ENCODE measurements around the gene ARHGEF25. TPM values are rescaled to one million over a fixed set of nuclear protein-coding genes. Genes with fewer than 3 reads are reported as not detected.
"Not testable (repeated sequence)": the region's sequence is repeated elsewhere in the genome, so short reads cannot be mapped to it uniquely, and the experiment has no call there.

ARHGEF25 gene
- total RNA-seq, 6 experiments from 2014 or later = 0.92 to 2.0 (median 1.3) TPM

GRCh38 chr12:57661376-57661775 is 50.1 kb downstream of the ARHGEF25 start:
- WGBS (ENCODE audit: insufficient coverage, low coverage, low lambda C conversion rate, missing lambda C conversion rate) = 89% methylated on average over 4 of the region's 4 CpGs
- no peak for DNase-seq
- intact Hi-C loops (cut with DNase I) = no loop called here
- H3K4me1 ChIP-seq = peaks cover 0 to 11% (median 2%) of the 10 kb centered on the region in 4 donors
- ATAC-seq = no peak
- no peak overlapping the region for H3K27ac ChIP-seq
- TF ChIP-seq, protein P1, sequence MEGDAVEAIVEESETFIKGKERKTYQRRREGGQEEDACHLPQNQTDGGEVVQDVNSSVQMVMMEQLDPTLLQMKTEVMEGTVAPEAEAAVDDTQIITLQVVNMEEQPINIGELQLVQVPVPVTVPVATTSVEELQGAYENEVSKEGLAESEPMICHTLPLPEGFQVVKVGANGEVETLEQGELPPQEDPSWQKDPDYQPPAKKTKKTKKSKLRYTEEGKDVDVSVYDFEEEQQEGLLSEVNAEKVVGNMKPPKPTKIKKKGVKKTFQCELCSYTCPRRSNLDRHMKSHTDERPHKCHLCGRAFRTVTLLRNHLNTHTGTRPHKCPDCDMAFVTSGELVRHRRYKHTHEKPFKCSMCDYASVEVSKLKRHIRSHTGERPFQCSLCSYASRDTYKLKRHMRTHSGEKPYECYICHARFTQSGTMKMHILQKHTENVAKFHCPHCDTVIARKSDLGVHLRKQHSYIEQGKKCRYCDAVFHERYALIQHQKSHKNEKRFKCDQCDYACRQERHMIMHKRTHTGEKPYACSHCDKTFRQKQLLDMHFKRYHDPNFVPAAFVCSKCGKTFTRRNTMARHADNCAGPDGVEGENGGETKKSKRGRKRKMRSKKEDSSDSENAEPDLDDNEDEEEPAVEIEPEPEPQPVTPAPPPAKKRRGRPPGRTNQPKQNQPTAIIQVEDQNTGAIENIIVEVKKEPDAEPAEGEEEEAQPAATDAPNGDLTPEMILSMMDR (IDR thresholded peaks at IDR 0.05) = no peak
- TF ChIP-seq POLR2A (IDR thresholded peaks at IDR 0.05) = no peak
- no peaks in the 10 kb centered on the region for H3K36me3 ChIP-seq
- H3K4me3 ChIP-seq = no peak overlapping the region
- no peaks in the 10 kb centered on the region for H3K9me3 ChIP-seq
- no peaks in the 10 kb centered on the region for H3K27me3 ChIP-seq

DNA sequence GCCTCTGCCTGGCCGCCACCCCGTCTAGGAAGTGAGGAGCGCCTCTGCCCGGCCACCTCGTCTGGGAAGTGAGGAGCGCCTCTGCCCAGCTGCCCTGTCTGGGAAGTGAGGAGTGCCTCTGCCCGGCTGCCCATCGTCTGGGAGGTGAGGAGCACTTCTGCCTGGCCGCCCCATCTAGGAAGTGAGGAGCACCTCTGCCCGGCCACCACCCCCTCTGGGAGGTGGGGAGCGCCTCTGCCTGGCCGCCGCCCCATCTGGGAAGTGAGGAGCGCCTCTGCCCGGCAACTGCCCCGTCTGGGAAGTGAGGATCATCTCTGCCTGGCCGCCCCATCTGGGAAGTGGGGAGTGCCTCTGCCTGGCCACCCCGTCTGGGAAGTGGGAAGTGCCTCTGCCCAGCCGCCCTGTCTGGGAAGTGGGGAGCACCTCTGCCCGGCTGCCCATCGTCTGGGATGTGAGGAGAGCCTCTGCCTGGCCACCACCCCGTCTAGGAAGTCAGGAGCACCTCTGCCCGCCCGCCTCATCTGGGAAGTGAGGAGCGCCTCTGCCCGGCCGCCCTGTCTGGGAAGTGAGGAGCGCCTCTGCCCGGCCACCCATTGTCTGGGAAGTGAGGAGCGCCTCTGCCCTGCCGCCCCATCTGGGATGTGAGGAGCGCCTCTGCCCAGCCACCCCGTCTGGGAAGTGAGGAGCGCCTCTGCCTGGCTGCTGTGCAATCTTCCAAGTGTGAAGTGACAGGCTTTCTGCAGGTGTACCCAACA is 54.0 kb downstream of the ARHGEF25 start:
- ATAC-seq; H3K9me3 ChIP-seq; H3K27ac ChIP-seq; H3K27me3 ChIP-seq; intact Hi-C loops (cut with DNase I); H3K36me3 ChIP-seq; H3K4me1 ChIP-seq; DNase-seq; H3K4me3 ChIP-seq: not testable (repeated sequence)
- 80% methylated on average over 1 of the region's 34 CpGs for WGBS (ENCODE audit: insufficient coverage, low coverage, low lambda C conversion rate, missing lambda C conversion rate)

Other genes starting within 250 kb of the ARHGEF25 start
- 10 to 100 TPM; 25.3 to 48.0 (median 35.9) TPM for gene R3HDM2, start 180.4 kb upstream of the ARHGEF25 start, total RNA-seq
- gene INHBC, start 176.7 kb upstream of the ARHGEF25 start, total RNA-seq = 100 to 1,000 TPM in 1 of 6 experiments, 10 to 100 TPM in 5; 14.7 to 123 (median 63.6) TPM
- gene INHBE, start 156.1 kb upstream of the ARHGEF25 start, total RNA-seq = 100 to 1,000 TPM in 4 of 6 experiments, 10 to 100 TPM in 2; 17.4 to 302 (median 150) TPM
- gene GLI1, start 151.7 kb upstream of the ARHGEF25 start, total RNA-seq = under 1 TPM; 0.16 to 0.74 (median 0.55) TPM
- gene ARHGAP9, start 131.6 kb upstream of the ARHGEF25 start, total RNA-seq = 10 to 100 TPM in 1 of 6 experiments, 1 to 10 TPM in 5; 3.5 to 11.0 (median 6.8) TPM
- 10 to 100 TPM; 53.4 to 66.6 (median 60.4) TPM for gene MARS1, start 123.4 kb upstream of the ARHGEF25 start, total RNA-seq
- gene DDIT3, start 90.9 kb upstream of the ARHGEF25 start, total RNA-seq = 10 to 100 TPM; 11.3 to 26.7 (median 18.7) TPM
- gene MBD6, start 88.6 kb upstream of the ARHGEF25 start, total RNA-seq = 10 to 100 TPM in 5 of 6 experiments, 1 to 10 TPM in 1; 7.4 to 61.1 (median 39.3) TPM
- 10 to 100 TPM; 28.4 to 80.0 (median 36.0) TPM for gene DCTN2, start 64.2 kb upstream of the ARHGEF25 start, total RNA-seq
- gene KIF5A, start 61.4 kb upstream of the ARHGEF25 start, total RNA-seq = under 1 TPM in 1 of 6 experiments, not detected in 5; 0.02 TPM
- 10 to 100 TPM; 11.3 to 27.6 (median 12.8) TPM for gene PIP4K2C, start 20.2 kb upstream of the ARHGEF25 start, total RNA-seq
- gene DTX3, start 6.6 kb upstream of the ARHGEF25 start, total RNA-seq = 1 to 10 TPM in 5 of 6 experiments, under 1 TPM in 1; 0.86 to 2.7 (median 1.9) TPM
- 1 to 10 TPM in 3 of 6 experiments, under 1 TPM in 3; 0.44 to 3.6 (median 0.78) TPM for gene B4GALNT1, start 21.8 kb downstream of the ARHGEF25 start, total RNA-seq
- gene OS9, start 82.7 kb downstream of the ARHGEF25 start, total RNA-seq = 100 to 1,000 TPM; 179 to 245 (median 210) TPM
- under 1 TPM; 0.26 to 0.87 (median 0.57) TPM for gene AGAP2, start 127.3 kb downstream of the ARHGEF25 start, total RNA-seq
- gene TSPAN31, start 133.6 kb downstream of the ARHGEF25 start, total RNA-seq = 10 to 100 TPM; 15.1 to 34.4 (median 20.6) TPM
- 10 to 100 TPM; 23.3 to 47.3 (median 31.8) TPM for gene CDK4, start 140.9 kb downstream of the ARHGEF25 start, total RNA-seq
- gene MARCHF9, start 143.7 kb downstream of the ARHGEF25 start, total RNA-seq = 1 to 10 TPM; 2.1 to 3.9 (median 3.3) TPM
- gene CYP27B1, start 155.6 kb downstream of the ARHGEF25 start, total RNA-seq = 1 to 10 TPM in 3 of 6 experiments, under 1 TPM in 3; 0.25 to 1.4 (median 0.81) TPM
- 10 to 100 TPM in 5 of 6 experiments, 1 to 10 TPM in 1; 9.7 to 13.6 (median 10.3) TPM for gene METTL1, start 160.7 kb downstream of the ARHGEF25 start, total RNA-seq
- 1 to 10 TPM; 3.2 to 5.5 (median 3.7) TPM for gene EEF1AKMT3, start 161.2 kb downstream of the ARHGEF25 start, total RNA-seq
- gene TSFM, start 171.4 kb downstream of the ARHGEF25 start, total RNA-seq = 10 to 100 TPM; 25.6 to 40.2 (median 30.9) TPM
- gene AVIL, start 207.3 kb downstream of the ARHGEF25 start, total RNA-seq = 1 to 10 TPM; 1.5 to 6.3 (median 5.0) TPM
- gene CTDSP2, start 235.3 kb downstream of the ARHGEF25 start, total RNA-seq = 10 to 100 TPM; 39.3 to 84.2 (median 64.7) TPM